Smooth muscle cell (in vitro differentiated cells): ENCODE results near the gene ANKMY1. TPM values are rescaled to one million over a fixed set of nuclear protein-coding genes. Genes with fewer than 3 reads are reported as not detected.

Experiments used
- DNase-seq: peaks from one replicate; lab custom pipeline; 2025; ENCODE audit not compliant: unreplicated experiment; lab: John Stamatoyannopoulos, UW
- H2AFZ ChIP-seq: fragments of 200-600 bp; sonication (generic); 2 replicates; pipeline ENCODE4 v1.6.0; 2016; ENCODE audit warnings: antibody characterized with exemption, low read depth, mild to moderate bottlenecking
- H3F3A ChIP-seq: fragments of 200-600 bp; sonication (generic); 2 replicates; pipeline ENCODE4 v1.6.0; 2017; ENCODE audit warnings: antibody characterized with exemption, low read depth
- H3K27ac ChIP-seq: fragments of 200-600 bp; sonication (generic); 2 replicates; pipeline ENCODE4 v1.5.1; 2016; ENCODE audit warnings: low read depth, mild to moderate bottlenecking
- H3K27me3 ChIP-seq: fragments of 200-600 bp; sonication (generic); 2 replicates; pipeline ENCODE4 v1.6.1; 2016; ENCODE audit warnings: low read depth, mild to moderate bottlenecking
- H3K36me3 ChIP-seq: fragments of 200-600 bp; sonication (generic); 2 replicates; pipeline ENCODE4 v1.5.1; 2016; ENCODE audit warnings: low read depth
- H3K4me1 ChIP-seq: fragments of 200-600 bp; sonication (generic); 2 replicates; pipeline ENCODE4 v1.5.1; 2016; ENCODE audit warnings: low read depth
- H3K4me2 ChIP-seq: fragments of 200-600 bp; sonication (generic); 2 replicates; pipeline ENCODE4 v1.6.0; 2016; ENCODE audit warnings: mild to moderate bottlenecking
- H3K4me3 ChIP-seq: fragments of 200-600 bp; sonication (generic); 2 replicates; pipeline ENCODE4 v1.5.1; 2016; ENCODE audit warnings: mild to moderate bottlenecking
- H3K79me2 ChIP-seq: fragments of 200-600 bp; sonication (generic); 2 replicates; pipeline ENCODE4 v1.6.0; 2016; ENCODE audit warnings: low read depth, mild to moderate bottlenecking
- H3K9ac ChIP-seq: fragments of 200-600 bp; sonication (generic); 2 replicates; pipeline ENCODE4 v1.6.0; 2016; ENCODE audit warnings: low read depth
- H3K9me3 ChIP-seq: fragments of 200-600 bp; sonication (generic); replicated peaks from 2 replicates; pipeline ENCODE4 v1.5.1; 2016; ENCODE audit warnings: low read depth
- H4K20me1 ChIP-seq: fragments of 200-600 bp; sonication (generic); 2 replicates; pipeline ENCODE4 v1.6.0; 2016; ENCODE audit warnings: low read depth
- CTCF ChIP-seq: fragments of 200-600 bp; sonication (generic); IDR thresholded peaks from 2 replicates; pipeline ENCODE4 v1.5.1; 2017; ENCODE audit warnings: borderline replicate concordance, mild to moderate bottlenecking, antibody characterized with exemption; ENCODE audit not compliant: insufficient read depth, poor library complexity, severe bottlenecking
- WGBS: methylation state at CpG from one replicate; pipeline ENCODE4 v1.1.7; 2016; ENCODE audit warnings: low lambda C conversion rate; 5-methylcytosine and 5-hydroxymethylcytosine counted together
- polyA plus RNA-seq: library from polyadenylated mRNA; unstranded; fragments of >200 nt; fragmentation: Nextera tagmentation; extraction: Ambion mirVana; gene quantifications from 2 replicates; pipeline ENCODE4 v1.2.1, GENCODE V29; 2016
- total RNA-seq: library from RNA; depleted of rRNA; stranded (reverse); fragments of >200 nt; gene quantifications from 2 replicates; pipeline ENCODE4 v1.2.3, GENCODE V29; 2014

Gene ANKMY1
- total and polyA plus RNA-seq, 2 experiments from 2014 or later = 6.4 to 8.7 TPM

DNA sequence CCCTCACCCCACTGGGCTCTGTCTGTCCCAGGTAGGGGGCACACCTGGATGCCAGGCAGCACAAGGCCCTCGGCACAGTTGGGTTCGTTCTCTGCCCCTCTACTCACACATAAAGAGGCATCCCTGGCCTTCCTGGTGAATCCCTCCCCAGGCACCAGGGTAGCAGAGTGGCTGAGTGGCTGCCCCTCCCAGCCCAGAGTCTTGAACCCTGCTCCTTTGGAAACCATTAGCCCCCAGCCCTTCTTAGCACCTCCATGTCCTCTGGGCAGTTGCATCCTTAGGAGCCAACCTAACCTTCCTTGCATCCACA is 120.3 kb downstream of the ANKMY1 start:
- 100% methylated on average over 2 of the region's 2 CpGs for WGBS
- no peaks in the 10 kb centered on the region for H3F3A ChIP-seq
- H3K27ac ChIP-seq = no peak overlapping the region
- H3K9ac ChIP-seq = no peak overlapping the region
- no peaks in the 10 kb centered on the region for H3K36me3 ChIP-seq
- no peaks in the 10 kb centered on the region for H3K27me3 ChIP-seq
- DNase-seq = no peak
- H3K9me3 ChIP-seq = no peaks in the 10 kb centered on the region
- peak overlapping the region; percentile 98 for H3K4me2 ChIP-seq
- H2AFZ ChIP-seq = no peak overlapping the region
- H3K79me2 ChIP-seq = peaks cover 62% of the 10 kb centered on the region
- peak overlapping the region; percentile 75 for H3K4me3 ChIP-seq
- H3K4me1 ChIP-seq = peaks cover 16% of the 10 kb centered on the region
- no peak for TF ChIP-seq CTCF
- H4K20me1 ChIP-seq = peaks cover 63% of the 10 kb centered on the region

- H3K27ac ChIP-seq = no peak overlapping the region
- no peaks in the 10 kb centered on the region for H3K36me3 ChIP-seq
- DNase-seq = no peak
- H3F3A ChIP-seq = no peaks in the 10 kb centered on the region
- H3K9me3 ChIP-seq = no peaks in the 10 kb centered on the region
- peaks cover 16% of the 10 kb centered on the region for H3K4me1 ChIP-seq
- peak overlapping the region; percentile 75 for H3K4me3 ChIP-seq
- no peak overlapping the region for H2AFZ ChIP-seq
- H3K4me2 ChIP-seq = peak overlapping the region; percentile 98
- H3K27me3 ChIP-seq = no peaks in the 10 kb centered on the region
- WGBS = 23% methylated on average over 40 of the region's 45 CpGs
- peaks cover 57% of the 10 kb centered on the region for H4K20me1 ChIP-seq
- peaks cover 57% of the 10 kb centered on the region for H3K79me2 ChIP-seq
- H3K9ac ChIP-seq = peak overlapping the region; percentile 57
- no peak for TF ChIP-seq CTCF
Measured at GRCh38 chr2:240436683-240437550, 120.9 kb downstream of the ANKMY1 start.

DNA sequence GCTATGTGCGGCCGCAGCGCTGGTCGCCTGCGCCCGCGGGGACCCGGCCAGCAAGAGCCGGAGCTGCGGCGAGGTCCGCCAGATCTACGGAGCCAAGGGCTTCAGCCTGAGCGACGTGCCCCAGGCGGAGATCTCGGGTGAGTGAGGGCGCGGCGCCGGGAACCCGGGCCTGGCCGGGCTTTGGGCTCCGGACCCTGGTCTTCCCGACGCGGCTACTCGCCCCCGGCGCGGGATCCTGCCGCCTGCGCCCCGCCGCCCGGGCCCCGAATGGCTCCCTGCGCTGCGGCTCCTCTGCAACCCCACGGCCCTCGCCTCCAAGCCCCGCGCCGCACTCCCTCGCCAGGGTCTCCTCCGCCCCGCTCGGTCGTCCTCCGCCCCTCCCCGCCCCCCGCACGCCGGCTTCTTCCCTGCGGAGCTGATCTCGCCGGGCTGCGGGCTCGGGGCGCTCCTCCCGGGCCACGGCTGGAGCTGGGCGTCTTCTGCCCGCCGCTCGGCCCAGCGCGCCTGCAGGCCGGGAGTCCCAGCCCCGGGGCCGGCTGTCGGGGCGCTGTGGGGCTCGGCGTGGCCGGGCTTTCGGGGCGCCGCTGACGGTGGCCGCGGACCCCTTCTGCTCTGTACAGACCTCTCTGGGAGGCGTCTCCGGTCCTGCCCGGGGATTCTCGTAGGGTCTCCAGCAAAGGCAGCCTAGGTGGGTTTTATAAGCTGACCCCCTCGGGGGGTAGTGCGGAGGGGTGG is 121.7 kb downstream of the ANKMY1 start:
- H3F3A ChIP-seq = no peaks in the 10 kb centered on the region
- no peaks in the 10 kb centered on the region for H3K9me3 ChIP-seq
- H3K27ac ChIP-seq = peak overlapping the region; percentile 53
- H3K4me1 ChIP-seq = peaks cover 16% of the 10 kb centered on the region
- no peak overlapping the region for H2AFZ ChIP-seq
- peaks cover 49% of the 10 kb centered on the region for H4K20me1 ChIP-seq
- peak overlapping the region; percentile 75 for H3K4me3 ChIP-seq
- H3K9ac ChIP-seq = peak overlapping the region; percentile 57
- peaks cover 50% of the 10 kb centered on the region for H3K79me2 ChIP-seq
- H3K4me2 ChIP-seq = peak overlapping the region; percentile 98
- TF ChIP-seq CTCF = no peak
- H3K27me3 ChIP-seq = no peaks in the 10 kb centered on the region
- WGBS = 2% methylated on average over 39 of the region's 88 CpGs
- no peaks in the 10 kb centered on the region for H3K36me3 ChIP-seq
- no peak for DNase-seq
